Fibroblast of lung (primary cell): Measurements from ENCODE around the gene RGS1. TPM values are rescaled to one million over a fixed set of nuclear protein-coding genes. Genes with fewer than 3 reads are reported as not detected.
A peak's percentile ranks its signal among the peaks of the same experiment; 100 is the strongest.

Experiments
- DNase-seq, 2 donors: peaks; one replicate each; pipeline versions ENCODE4 v3.0.0 to v3.0.0-alpha.2; 2010; ENCODE audit warnings: low read depth in 2 of 2
- H2AFZ ChIP-seq: 2 replicates; pipeline ENCODE4 v1.5.1; 2012; ENCODE audit warnings: low read length, control low read depth, inconsistent platforms
- H3K27ac ChIP-seq: 2 replicates; pipeline ENCODE4 v1.5.1; 2011; ENCODE audit warnings: low read length, control low read depth; ENCODE audit not compliant: insufficient read depth
- H3K27me3 ChIP-seq: 2 replicates; pipeline ENCODE4 v1.5.1; 2011; ENCODE audit warnings: mild to moderate bottlenecking, low read length; ENCODE audit not compliant: control insufficient read depth, insufficient read depth
- H3K36me3 ChIP-seq: 2 replicates; pipeline ENCODE4 v1.5.1; 2011; ENCODE audit warnings: low read length; ENCODE audit not compliant: control insufficient read depth, insufficient read depth
- H3K4me1 ChIP-seq: 2 replicates; pipeline ENCODE4 v1.5.1; 2011; ENCODE audit warnings: low read length; ENCODE audit not compliant: control insufficient read depth, insufficient read depth; ENCODE audit errors: extremely low read depth
- H3K4me2 ChIP-seq: 2 replicates; pipeline ENCODE4 v1.5.1; 2011; ENCODE audit warnings: low read length, control low read depth; ENCODE audit not compliant: insufficient read depth; ENCODE audit errors: extremely low read depth
- H3K4me3 ChIP-seq, 4 experiments: fragments of 200-600 bp in 1 of 4; sonication (generic) in 1 of 4; replicated peaks in 1 of 4; 2 replicates each; pipeline ENCODE4 v1.5.1; 2011 to 2016; ENCODE audit warnings: low read length in 4 of 4, low read depth in 3 of 4, mild to moderate bottlenecking in 3 of 4, control low read depth in 2 of 4, inconsistent platforms in 1 of 4, mixed read lengths in 1 of 4; ENCODE audit not compliant: insufficient read depth in 1 of 4; ENCODE audit errors: control extremely low read depth in 1 of 4
- H3K79me2 ChIP-seq: 2 replicates; pipeline ENCODE4 v1.5.1; 2012; ENCODE audit warnings: mild to moderate bottlenecking, low read length, inconsistent platforms; ENCODE audit not compliant: control insufficient read depth, insufficient read depth
- H3K9ac ChIP-seq: 2 replicates; pipeline ENCODE4 v1.5.1; 2011; ENCODE audit warnings: mild to moderate bottlenecking, low read length, control low read depth; ENCODE audit not compliant: insufficient read depth
- H3K9me3 ChIP-seq: 2 replicates; pipeline ENCODE4 v1.5.1; 2012; ENCODE audit warnings: low read depth, low read length; ENCODE audit not compliant: control insufficient read depth, insufficient read depth
- H4K20me1 ChIP-seq: 2 replicates; pipeline ENCODE4 v1.5.1; 2011; ENCODE audit warnings: low read length; ENCODE audit not compliant: control insufficient read depth, insufficient read depth; ENCODE audit errors: extremely low read depth
- EZH2 ChIP-seq: IDR thresholded peaks from 2 replicates; pipeline ENCODE4 v1.5.1; 2012; ENCODE audit warnings: low read length, control low read depth, mild to moderate bottlenecking; ENCODE audit errors: missing control alignments
- polyA plus RNA-seq, 2 donors: library from polyadenylated mRNA; depleted of rRNA in 1 of 2; stranded (reverse) in 1 of 2; unstranded in 1 of 2; fragments of >200 nt; gene quantifications; 2 replicates each; pipeline ENCODE4 v1.2.1, GENCODE V29; 2011 to 2012; ENCODE audit warnings: missing spikeins in 1 of 2
- total RNA-seq: library from RNA; depleted of rRNA; stranded (reverse); fragments of >200 nt; gene quantifications from 2 replicates; pipeline ENCODE4 v1.2.1, GENCODE V29; 2014
- TF ChIP-seq, protein P1 (sequence below), 2 donors: IDR thresholded peaks in 1 of 2; conservative IDR thresholded peaks in 1 of 2; 1 replicate in 1 of 2; 2 replicates in 1 of 2; pipeline ENCODE4 v1.5.1; 2011 to 2012; ENCODE audit warnings: low read length in 2 of 2, control low read depth in 1 of 2, inconsistent platforms in 1 of 2, low read depth in 1 of 2, mild to moderate bottlenecking in 1 of 2

The RGS1 gene
- total and polyA plus RNA-seq, 2 donors (not counting 1 experiment from before 2014, with no cell fraction given): 0.18 to 0.50 TPM

DNA sequence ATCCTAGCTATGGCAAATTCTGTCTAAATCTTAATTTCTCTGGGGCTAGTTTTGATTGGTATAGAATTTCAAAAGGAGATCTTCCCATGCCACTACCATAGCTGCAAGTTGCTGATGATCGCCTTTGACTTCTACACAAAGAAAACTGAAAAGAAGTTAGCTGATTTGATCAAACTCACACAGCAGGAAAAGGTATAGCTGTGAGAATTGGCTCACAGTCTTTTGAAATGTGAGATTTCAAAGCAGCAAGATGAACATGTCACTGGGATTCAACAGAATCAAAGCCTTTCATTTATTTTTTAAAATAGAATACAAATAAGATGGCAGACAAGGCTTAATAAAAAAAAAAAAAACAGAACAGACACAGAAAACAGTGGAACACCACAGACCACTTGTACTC lies 7.5 kb upstream of the RGS1 start:
- no peaks in the 10 kb centered on the region for H3K36me3 ChIP-seq
- no peak overlapping the region for H2AFZ ChIP-seq
- H3K4me2 ChIP-seq: no peak overlapping the region
- H3K4me3 ChIP-seq: no peak overlapping the region
- H3K27ac ChIP-seq: no peak overlapping the region
- no peak for DNase-seq
- no peaks in the 10 kb centered on the region for H3K27me3 ChIP-seq
- no peak for TF ChIP-seq EZH2
- TF ChIP-seq, protein P1, sequence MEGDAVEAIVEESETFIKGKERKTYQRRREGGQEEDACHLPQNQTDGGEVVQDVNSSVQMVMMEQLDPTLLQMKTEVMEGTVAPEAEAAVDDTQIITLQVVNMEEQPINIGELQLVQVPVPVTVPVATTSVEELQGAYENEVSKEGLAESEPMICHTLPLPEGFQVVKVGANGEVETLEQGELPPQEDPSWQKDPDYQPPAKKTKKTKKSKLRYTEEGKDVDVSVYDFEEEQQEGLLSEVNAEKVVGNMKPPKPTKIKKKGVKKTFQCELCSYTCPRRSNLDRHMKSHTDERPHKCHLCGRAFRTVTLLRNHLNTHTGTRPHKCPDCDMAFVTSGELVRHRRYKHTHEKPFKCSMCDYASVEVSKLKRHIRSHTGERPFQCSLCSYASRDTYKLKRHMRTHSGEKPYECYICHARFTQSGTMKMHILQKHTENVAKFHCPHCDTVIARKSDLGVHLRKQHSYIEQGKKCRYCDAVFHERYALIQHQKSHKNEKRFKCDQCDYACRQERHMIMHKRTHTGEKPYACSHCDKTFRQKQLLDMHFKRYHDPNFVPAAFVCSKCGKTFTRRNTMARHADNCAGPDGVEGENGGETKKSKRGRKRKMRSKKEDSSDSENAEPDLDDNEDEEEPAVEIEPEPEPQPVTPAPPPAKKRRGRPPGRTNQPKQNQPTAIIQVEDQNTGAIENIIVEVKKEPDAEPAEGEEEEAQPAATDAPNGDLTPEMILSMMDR (conservative IDR thresholded peaks at IDR 0.05 in 1 of 2, IDR thresholded peaks at IDR 0.05 in 1 of 2; ENCODE audit: low read depth in 1 of 2, low read length in 2 of 2): no peak
- no peaks in the 10 kb centered on the region for H3K79me2 ChIP-seq
- H3K9me3 ChIP-seq: no peaks in the 10 kb centered on the region
- no peak overlapping the region for H3K9ac ChIP-seq
- no peaks in the 10 kb centered on the region for H3K4me1 ChIP-seq
- H4K20me1 ChIP-seq: no peaks in the 10 kb centered on the region

DNA sequence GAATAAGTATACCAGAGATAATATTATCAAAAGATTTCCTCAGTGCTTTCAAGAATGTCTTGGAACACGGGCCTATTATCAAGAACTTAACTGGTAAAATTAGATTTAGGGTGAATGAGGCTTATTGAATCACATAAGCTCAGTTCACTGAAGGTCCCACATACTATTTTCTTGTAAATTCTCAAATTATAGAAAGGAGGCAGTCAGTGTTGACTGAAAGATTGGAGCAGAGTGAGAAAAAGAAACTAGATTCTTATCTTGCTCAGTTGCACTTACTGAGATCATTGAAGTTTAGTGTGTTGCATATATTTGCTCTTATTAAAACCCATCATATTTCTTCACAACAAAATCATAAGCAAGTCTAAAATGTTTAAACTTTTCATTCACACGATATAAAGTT lies 3.9 kb upstream of the RGS1 start:
- Histone ChIP-seq H3K4me1 (no peaks in the 10 kb centered on the region), H3K79me2 (no peaks in the 10 kb centered on the region), H4K20me1 (no peaks in the 10 kb centered on the region), H2AFZ (no peak overlapping the region), H3K4me3 (no peak overlapping the region), H3K4me2 (no peak overlapping the region), H3K27me3 (no peaks in the 10 kb centered on the region), H3K27ac (no peak overlapping the region), H3K36me3 (no peaks in the 10 kb centered on the region), H3K9me3 (no peaks in the 10 kb centered on the region), H3K9ac (no peak overlapping the region)
- no peak for DNase-seq
- TF ChIP-seq EZH2: no peak
- TF ChIP-seq, protein P1 (conservative IDR thresholded peaks at IDR 0.05 in 1 of 2, IDR thresholded peaks at IDR 0.05 in 1 of 2; ENCODE audit: low read depth in 1 of 2, low read length in 2 of 2): no peak

DNA sequence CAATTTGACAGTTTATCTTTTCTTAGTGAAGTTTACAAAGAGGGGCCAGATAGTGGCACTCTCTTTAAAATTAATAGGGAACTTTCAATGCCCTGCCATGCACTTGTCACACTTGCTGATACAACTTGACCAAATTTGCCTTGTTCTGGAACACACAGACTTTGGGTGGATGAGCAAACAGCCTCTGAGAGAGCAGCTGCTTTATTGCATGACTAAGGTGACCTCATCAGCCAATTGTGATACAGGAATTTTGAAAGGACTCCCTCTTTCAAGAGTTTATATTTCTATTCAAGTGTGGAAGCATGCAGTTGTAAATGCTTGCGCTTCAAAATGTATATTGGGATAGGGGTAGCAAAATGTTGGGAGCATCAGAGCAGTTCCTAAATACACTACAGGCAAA lies 2.1 kb upstream of the RGS1 start:
- H3K79me2 ChIP-seq: no peaks in the 10 kb centered on the region
- peak; percentile 64 to 74 for DNase-seq
- H3K9me3 ChIP-seq: no peaks in the 10 kb centered on the region
- no peak overlapping the region for H3K27ac ChIP-seq
- H3K27me3 ChIP-seq: no peaks in the 10 kb centered on the region
- no peaks in the 10 kb centered on the region for H4K20me1 ChIP-seq
- no peak for TF ChIP-seq EZH2
- TF ChIP-seq, protein P1 (conservative IDR thresholded peaks at IDR 0.05 in 1 of 2, IDR thresholded peaks at IDR 0.05 in 1 of 2; ENCODE audit: low read depth in 1 of 2, low read length in 2 of 2): no peak
- no peak overlapping the region for H3K4me2 ChIP-seq
- H3K36me3 ChIP-seq: no peaks in the 10 kb centered on the region
- no peak overlapping the region for H2AFZ ChIP-seq
- no peak overlapping the region for H3K9ac ChIP-seq
- H3K4me1 ChIP-seq: no peaks in the 10 kb centered on the region
- H3K4me3 ChIP-seq: no peak overlapping the region
